Tibial nerve (tissue), 4 donors: ENCODE data around the gene COQ2. TPM values are rescaled to one million over a fixed set of nuclear protein-coding genes. Genes with fewer than 3 reads are reported as not detected.
"Not testable (repeated sequence)": the region's sequence is repeated elsewhere in the genome, so short reads cannot be mapped to it uniquely, and the experiment has no call there.

ENCODE experiments used
- DNase-seq, 2 donors: peaks; one replicate each; pipeline ENCODE4 v3.0.0-alpha.2; 2019; ENCODE audit warnings: low spot score in 2 of 2
- H3K27ac ChIP-seq, 4 donors: fragments of 200-600 bp; sonication (generic) in 3 of 4; one replicate each; pipeline ENCODE4 v1.5.1; 2017 to 2019; ENCODE audit warnings: mild to moderate bottlenecking in 1 of 4
- H3K27me3 ChIP-seq, 2 donors: fragments of 200-600 bp; sonication (generic) in 1 of 2; one replicate each; pipeline versions ENCODE4 v1.5.1 to v1.6.0; 2017 to 2019
- H3K36me3 ChIP-seq, 3 donors: fragments of 200-600 bp; sonication (generic); one replicate each; pipeline ENCODE4 v1.5.1; 2018 to 2019
- H3K4me1 ChIP-seq, 4 donors: fragments of 200-600 bp; sonication (generic) in 3 of 4; one replicate each; pipeline ENCODE4 v1.5.1; 2017 to 2019
- H3K4me3 ChIP-seq, 4 donors: fragments of 200-600 bp; sonication (generic) in 3 of 4; one replicate each; pipeline ENCODE4 v1.5.1; 2017 to 2019; ENCODE audit warnings: mild to moderate bottlenecking in 1 of 4, moderate library complexity in 1 of 4
- H3K9me3 ChIP-seq, 4 donors: fragments of 200-600 bp; sonication (generic) in 3 of 4; one replicate each; pipeline ENCODE4 v1.5.1; 2017 to 2019
- CTCF ChIP-seq, 5 experiments: fragments of 200-600 bp in 3 of 5; fragments of 450-650 bp in 2 of 5; sonication (generic) in 3 of 5; IDR thresholded peaks; one replicate each; pipeline ENCODE4 v1.5.1; 2016 to 2019; ENCODE audit warnings: antibody characterized with exemption in 5 of 5, mild to moderate bottlenecking in 3 of 5, moderate library complexity in 2 of 5
- EP300 ChIP-seq, 2 donors: sonication (generic); formaldehyde crosslinking; IDR thresholded peaks; one replicate each; pipeline ENCODE4 v1.6.1; 2017; ENCODE audit warnings: antibody characterized with exemption in 2 of 2, mild to moderate bottlenecking in 1 of 2
- POLR2A ChIP-seq, 2 donors: fragments of 450-650 bp; IDR thresholded peaks; one replicate each; pipeline ENCODE4 v1.6.1; 2017; ENCODE audit warnings: antibody characterized with exemption in 2 of 2, mild to moderate bottlenecking in 2 of 2, moderate library complexity in 2 of 2
- WGBS, 2 donors: methylation state at CpG; one replicate each; pipeline ENCODE4 v1.1.5; 2018; 5-methylcytosine and 5-hydroxymethylcytosine counted together
- total RNA-seq, 4 donors: library from RNA; depleted of rRNA; stranded (reverse); fragments of >200 nt; gene quantifications; one replicate each; pipeline ENCODE4 v1.1.0, GENCODE V29; 2016

The COQ2 gene
- total RNA-seq, 4 donors from 2014 or later: 9.2 to 17.7 (median 11.6) TPM

- Histone ChIP-seq H3K4me3 (no peak overlapping the region), H3K27me3 (no peaks in the 10 kb centered on the region), H3K27ac (no peak overlapping the region), H3K9me3 (no peaks in the 10 kb centered on the region), H3K36me3 (peaks cover 0 to 7% (median 0%) of the 10 kb centered on the region in 3 donors), H3K4me1 (peaks cover 0 to 24% (median 6%) of the 10 kb centered on the region in 4 donors)
- TF ChIP-seq EP300 (IDR thresholded peaks at IDR 0.05) (no peak), POLR2A (IDR thresholded peaks at IDR 0.05) (no peak), CTCF (IDR thresholded peaks at IDR 0.05) (peak; percentile 52 to 74 (median 61))
- peak in 1 of 2 donors; percentile 87 for DNase-seq
- 30 to 33% methylated on average over 4 of the region's 4 CpGs for WGBS, 2 donors
These were observed 2.5 kb downstream of the COQ2 start for GRCh38 chr4:83282049-83282535.

GRCh38 chr4:83281307-83281706 is 3.3 kb downstream of the COQ2 start:
- Histone ChIP-seq H3K4me3 (no peak overlapping the region), H3K36me3 (peaks cover 0 to 7% (median 0%) of the 10 kb centered on the region in 3 donors), H3K9me3 (no peaks in the 10 kb centered on the region), H3K4me1 (peaks cover 0 to 24% (median 6%) of the 10 kb centered on the region in 4 donors), H3K27me3 (no peaks in the 10 kb centered on the region), H3K27ac (no peak overlapping the region)
- TF ChIP-seq POLR2A (IDR thresholded peaks at IDR 0.05) (no peak), EP300 (IDR thresholded peaks at IDR 0.05) (no peak), CTCF (IDR thresholded peaks at IDR 0.05) (no peak)
- DNase-seq: no peak
- 72 to 74% methylated on average over 4 of the region's 4 CpGs for WGBS, 2 donors

- H3K36me3 ChIP-seq: peaks cover 0 to 13% (median 0%) of the 10 kb centered on the region in 3 donors
- no peak for DNase-seq
- WGBS, 2 donors: 83 to 91% methylated on average over 3 of the region's 3 CpGs
- H3K9me3 ChIP-seq: no peaks in the 10 kb centered on the region
- H3K4me3 ChIP-seq: no peak overlapping the region
- TF ChIP-seq POLR2A (IDR thresholded peaks at IDR 0.05) (no peak), CTCF (IDR thresholded peaks at IDR 0.05) (no peak), EP300 (IDR thresholded peaks at IDR 0.05) (no peak)
- no peaks in the 10 kb centered on the region for H3K27me3 ChIP-seq
- H3K27ac ChIP-seq: no peak overlapping the region
- H3K4me1 ChIP-seq: peaks cover 0 to 3% (median 0%) of the 10 kb centered on the region in 4 donors
These were observed 8.1 kb downstream of the COQ2 start for GRCh38 chr4:83276299-83277040.

GRCh38 chr4:83273926-83274325 is 10.7 kb downstream of the COQ2 start:
- not testable (repeated sequence) for H3K27ac ChIP-seq
- 94 to 99% methylated on average over 3 of the region's 3 CpGs for WGBS, 2 donors

GRCh38 chr4:83272900-83273299 is 11.7 kb downstream of the COQ2 start:
- TF ChIP-seq EP300 (IDR thresholded peaks at IDR 0.05): no peak
- no peak for TF ChIP-seq POLR2A (IDR thresholded peaks at IDR 0.05)
- TF ChIP-seq CTCF (IDR thresholded peaks at IDR 0.05): no peak
- H3K4me1 ChIP-seq: peaks cover 0 to 2% (median 0%) of the 10 kb centered on the region in 4 donors
- 85 to 88% methylated on average over 5 of the region's 5 CpGs for WGBS, 2 donors
- H3K36me3 ChIP-seq: peaks cover 0 to 17% (median 0%) of the 10 kb centered on the region in 3 donors
- no peaks in the 10 kb centered on the region for H3K9me3 ChIP-seq
- no peak for DNase-seq
- H3K27ac ChIP-seq: no peak overlapping the region
- no peak overlapping the region for H3K4me3 ChIP-seq
- no peaks in the 10 kb centered on the region for H3K27me3 ChIP-seq

More at GRCh38 chr4:83273926-83274325, 10.7 kb downstream of the COQ2 start:
- DNase-seq, H3K4me1 ChIP-seq, H3K4me3 ChIP-seq, H3K9me3 ChIP-seq, H3K27me3 ChIP-seq: not testable (repeated sequence)
- H3K36me3 ChIP-seq: peaks cover 0 to 24% (median 0%) of the 10 kb centered on the region in 3 donors
